Measurements from ENCODE around the gene YWHAG. TPM values are rescaled to one million over a fixed set of nuclear protein-coding genes. Genes with fewer than 3 reads are reported as not detected.

Gene YWHAG
- polyA plus RNA-seq, 1 of the 3 experiments (the other 2 are of a cell fraction), result 60.4 TPM

DNA sequence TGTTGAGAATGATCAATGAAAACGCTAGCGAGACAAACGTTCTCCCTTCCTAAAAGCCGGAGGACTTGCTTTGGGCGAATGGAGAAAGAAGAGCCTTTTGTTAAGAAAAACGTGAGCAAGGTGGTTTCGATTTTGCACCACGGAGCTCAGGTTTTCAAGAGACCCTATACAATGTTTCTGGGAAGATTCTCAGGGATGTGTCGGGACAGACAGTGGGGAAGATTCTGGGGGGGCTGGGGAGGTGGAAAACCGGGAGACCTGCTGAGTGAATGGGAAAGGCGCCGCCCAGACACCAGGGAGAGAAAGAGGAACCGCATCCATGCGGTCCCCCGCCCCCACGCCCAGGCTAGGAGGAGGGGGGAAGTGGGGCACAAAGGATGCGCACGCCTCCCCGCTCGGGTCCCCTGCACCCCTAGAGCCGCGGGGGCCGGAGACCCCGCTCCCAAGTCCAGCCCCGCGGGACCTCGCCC, 745 bp downstream of the YWHAG start:
- peaks cover 15% of the 10 kb centered on the region for H3F3A ChIP-seq (replicated peaks; ENCODE audit: insufficient read depth)
- no peaks in the 10 kb centered on the region for H3K9me3 ChIP-seq
- no peaks in the 10 kb centered on the region for H3K27me3 ChIP-seq (ENCODE audit: insufficient read depth)
- H3K4me2 ChIP-seq, result peak overlapping the region; percentile 80
- H3K27ac ChIP-seq (ENCODE audit: low read depth in 2 of 2, low read length in 1 of 2), result peak overlapping the region; percentile 92 to 96
- H2AFZ ChIP-seq (ENCODE audit: low read depth), result no peak overlapping the region
- peaks cover 27 to 42% of the 10 kb centered on the region in 2 experiments for H3K36me3 ChIP-seq (replicated peaks in 1 of 2; ENCODE audit: control insufficient read depth in 1 of 2, insufficient read depth in 2 of 2, low read length in 1 of 2)
- no peaks in the 10 kb centered on the region for H3K9me2 ChIP-seq
- CTCF ChIA-PET, result interaction anchor here (0.9 to 3.4 kb wide), 6 partner anchors 8 to 180 kb away, joined by 3 to 32 read pairs (median 6); no protein-coding TSS in a partner anchor
- peaks cover 57% of the 10 kb centered on the region for H3K79me2 ChIP-seq (ENCODE audit: insufficient read depth)
- H4K20me1 ChIP-seq (ENCODE audit: insufficient read depth), result peaks cover 49% of the 10 kb centered on the region
- POLR2A ChIA-PET, result interaction anchor here (1.0 to 3.1 kb wide), 6 partner anchors 11 to 172 kb away, joined by 3 to 24 read pairs (median 4); no protein-coding TSS in a partner anchor
- under 1% methylated on average over 17 of the region's 27 CpGs for WGBS (ENCODE audit: low lambda C conversion rate)
- TF ChIP-seq RXRA (IDR thresholded peaks at IDR 0.05; ENCODE audit: borderline replicate concordance, low read depth) (no peak), FOXJ3 (CRISPR knock-in tag; IDR thresholded peaks at IDR 0.05) (no peak), GABPA (IDR thresholded peaks at IDR 0.05; ENCODE audit: low read depth) (no peak), JUND (IDR thresholded peaks at IDR 0.05) (no peak), MXI1 (IDR thresholded peaks at IDR 0.05; ENCODE audit: low read depth, low read length) (peak; percentile 90), CHD2 (IDR thresholded peaks at IDR 0.05; ENCODE audit: low read length, partially characterized antibody) (no peak), TEAD4 (IDR thresholded peaks at IDR 0.05; ENCODE audit: borderline replicate concordance, insufficient read depth) (no peak), SIN3A (IDR thresholded peaks at IDR 0.05; ENCODE audit: borderline replicate concordance, low read depth, low read length) (no peak), NRF1 (IDR thresholded peaks at IDR 0.05; ENCODE audit: low read depth, low read length) (peak; percentile 14; the same call in 1 of the 2 replicates)
- TF ChIP-seq, protein P1, sequence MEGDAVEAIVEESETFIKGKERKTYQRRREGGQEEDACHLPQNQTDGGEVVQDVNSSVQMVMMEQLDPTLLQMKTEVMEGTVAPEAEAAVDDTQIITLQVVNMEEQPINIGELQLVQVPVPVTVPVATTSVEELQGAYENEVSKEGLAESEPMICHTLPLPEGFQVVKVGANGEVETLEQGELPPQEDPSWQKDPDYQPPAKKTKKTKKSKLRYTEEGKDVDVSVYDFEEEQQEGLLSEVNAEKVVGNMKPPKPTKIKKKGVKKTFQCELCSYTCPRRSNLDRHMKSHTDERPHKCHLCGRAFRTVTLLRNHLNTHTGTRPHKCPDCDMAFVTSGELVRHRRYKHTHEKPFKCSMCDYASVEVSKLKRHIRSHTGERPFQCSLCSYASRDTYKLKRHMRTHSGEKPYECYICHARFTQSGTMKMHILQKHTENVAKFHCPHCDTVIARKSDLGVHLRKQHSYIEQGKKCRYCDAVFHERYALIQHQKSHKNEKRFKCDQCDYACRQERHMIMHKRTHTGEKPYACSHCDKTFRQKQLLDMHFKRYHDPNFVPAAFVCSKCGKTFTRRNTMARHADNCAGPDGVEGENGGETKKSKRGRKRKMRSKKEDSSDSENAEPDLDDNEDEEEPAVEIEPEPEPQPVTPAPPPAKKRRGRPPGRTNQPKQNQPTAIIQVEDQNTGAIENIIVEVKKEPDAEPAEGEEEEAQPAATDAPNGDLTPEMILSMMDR (IDR thresholded peaks at IDR 0.05), result 0 out of 2 replicates have a peak, but pooled peaks have one; percentile 8
- TF ChIP-seq, protein P2, sequence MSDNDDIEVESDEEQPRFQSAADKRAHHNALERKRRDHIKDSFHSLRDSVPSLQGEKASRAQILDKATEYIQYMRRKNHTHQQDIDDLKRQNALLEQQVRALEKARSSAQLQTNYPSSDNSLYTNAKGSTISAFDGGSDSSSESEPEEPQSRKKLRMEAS (IDR thresholded peaks at IDR 0.05; ENCODE audit: low read depth), result peak; percentile 42; the same call in 1 of the 2 replicates
- peak overlapping the region; percentile 82 to 88 for H3K4me3 ChIP-seq (ENCODE audit: low read depth in 2 of 2, low read length in 1 of 2)
- H3K4me1 ChIP-seq (ENCODE audit: control insufficient read depth in 1 of 2, insufficient read depth in 2 of 2, low read depth in 1 of 2, low read length in 1 of 2), result peaks cover 14 to 23% of the 10 kb centered on the region in 2 experiments; a peak in 3 of 4 replicates
- peak; percentile 74 for DNase-seq
- peak overlapping the region; percentile 93 for H3K9ac ChIP-seq

DNA sequence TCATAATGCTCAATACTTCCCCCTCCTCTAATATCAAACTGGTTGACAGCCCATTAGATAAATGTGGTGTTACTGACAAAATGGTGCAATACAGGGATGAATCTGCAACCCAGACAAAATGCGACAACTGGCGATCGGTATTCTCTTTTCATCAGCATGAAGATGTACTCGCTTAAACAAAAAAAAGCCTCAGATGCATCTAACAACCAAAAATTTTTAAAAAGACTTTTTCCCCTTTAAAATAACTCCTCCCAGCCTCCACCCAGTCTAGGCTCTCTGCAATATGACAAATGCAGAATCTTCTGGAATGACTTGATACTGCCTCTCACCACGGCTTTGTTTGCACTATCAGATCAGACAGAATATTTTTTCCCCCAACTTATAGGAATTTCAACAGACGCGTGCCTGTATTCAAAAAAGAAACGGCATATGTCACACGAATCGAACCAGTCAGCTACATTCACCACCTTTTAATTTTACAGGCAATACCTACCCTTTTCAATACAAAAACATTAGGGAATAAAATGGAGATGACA, 1.2 kb downstream of the YWHAG start:
- peak overlapping the region; percentile 80 for H3K4me2 ChIP-seq
- peaks cover 17 to 23% of the 10 kb centered on the region in 2 experiments; a peak in 3 of 4 replicates for H3K4me1 ChIP-seq (ENCODE audit: control insufficient read depth in 1 of 2, insufficient read depth in 2 of 2, low read depth in 1 of 2, low read length in 1 of 2)
- WGBS (ENCODE audit: low lambda C conversion rate), result 0% methylated on average over 10 of the region's 10 CpGs
- ChIA-PET POLR2A (interaction anchor here (1.9 kb wide), 1 partner anchor 44 kb away, joined by 4 read pairs; no protein-coding TSS in a partner anchor), CTCF (interaction anchor here (1.3 to 3.4 kb wide), 2 partner anchors 39 to 43 kb away, joined by 7 to 32 read pairs; no protein-coding TSS in a partner anchor)
- no peak for DNase-seq
- H3K9me2 ChIP-seq, result no peaks in the 10 kb centered on the region
- H2AFZ ChIP-seq (ENCODE audit: low read depth), result no peak overlapping the region
- no peaks in the 10 kb centered on the region for H3K27me3 ChIP-seq (ENCODE audit: insufficient read depth)
- no peaks in the 10 kb centered on the region for H3K9me3 ChIP-seq
- peak overlapping the region; percentile 82 to 88 for H3K4me3 ChIP-seq (ENCODE audit: low read depth in 2 of 2, low read length in 1 of 2)
- peak overlapping the region; percentile 92 to 96 for H3K27ac ChIP-seq (ENCODE audit: low read depth in 2 of 2, low read length in 1 of 2)
- peaks cover 62% of the 10 kb centered on the region for H3K79me2 ChIP-seq (ENCODE audit: insufficient read depth)
- TF ChIP-seq SIN3A (IDR thresholded peaks at IDR 0.05; ENCODE audit: borderline replicate concordance, low read depth, low read length) (peak; percentile 27; the same call in 1 of the 2 replicates), TAF1 (IDR thresholded peaks at IDR 0.05; ENCODE audit: borderline replicate concordance, low read depth, low read length) (peak; percentile 14; the same call in 1 of the 2 replicates), RXRA (IDR thresholded peaks at IDR 0.05; ENCODE audit: borderline replicate concordance, low read depth) (no peak), FOSL2 (IDR thresholded peaks at IDR 0.05; ENCODE audit: borderline replicate concordance, low read depth) (no peak), CHD2 (IDR thresholded peaks at IDR 0.05; ENCODE audit: low read length, partially characterized antibody) (no peak)
- TF ChIP-seq, protein P3, sequence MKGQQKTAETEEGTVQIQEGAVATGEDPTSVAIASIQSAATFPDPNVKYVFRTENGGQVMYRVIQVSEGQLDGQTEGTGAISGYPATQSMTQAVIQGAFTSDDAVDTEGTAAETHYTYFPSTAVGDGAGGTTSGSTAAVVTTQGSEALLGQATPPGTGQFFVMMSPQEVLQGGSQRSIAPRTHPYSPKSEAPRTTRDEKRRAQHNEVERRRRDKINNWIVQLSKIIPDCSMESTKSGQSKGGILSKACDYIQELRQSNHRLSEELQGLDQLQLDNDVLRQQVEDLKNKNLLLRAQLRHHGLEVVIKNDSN (IDR thresholded peaks at IDR 0.05; ENCODE audit: borderline replicate concordance, low read depth), result no peak
- TF ChIP-seq, protein P4, sequence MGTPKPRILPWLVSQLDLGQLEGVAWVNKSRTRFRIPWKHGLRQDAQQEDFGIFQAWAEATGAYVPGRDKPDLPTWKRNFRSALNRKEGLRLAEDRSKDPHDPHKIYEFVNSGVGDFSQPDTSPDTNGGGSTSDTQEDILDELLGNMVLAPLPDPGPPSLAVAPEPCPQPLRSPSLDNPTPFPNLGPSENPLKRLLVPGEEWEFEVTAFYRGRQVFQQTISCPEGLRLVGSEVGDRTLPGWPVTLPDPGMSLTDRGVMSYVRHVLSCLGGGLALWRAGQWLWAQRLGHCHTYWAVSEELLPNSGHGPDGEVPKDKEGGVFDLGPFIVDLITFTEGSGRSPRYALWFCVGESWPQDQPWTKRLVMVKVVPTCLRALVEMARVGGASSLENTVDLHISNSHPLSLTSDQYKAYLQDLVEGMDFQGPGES (IDR thresholded peaks at IDR 0.05; ENCODE audit: low read depth, low read length), result no peak
- TF ChIP-seq, protein P5, sequence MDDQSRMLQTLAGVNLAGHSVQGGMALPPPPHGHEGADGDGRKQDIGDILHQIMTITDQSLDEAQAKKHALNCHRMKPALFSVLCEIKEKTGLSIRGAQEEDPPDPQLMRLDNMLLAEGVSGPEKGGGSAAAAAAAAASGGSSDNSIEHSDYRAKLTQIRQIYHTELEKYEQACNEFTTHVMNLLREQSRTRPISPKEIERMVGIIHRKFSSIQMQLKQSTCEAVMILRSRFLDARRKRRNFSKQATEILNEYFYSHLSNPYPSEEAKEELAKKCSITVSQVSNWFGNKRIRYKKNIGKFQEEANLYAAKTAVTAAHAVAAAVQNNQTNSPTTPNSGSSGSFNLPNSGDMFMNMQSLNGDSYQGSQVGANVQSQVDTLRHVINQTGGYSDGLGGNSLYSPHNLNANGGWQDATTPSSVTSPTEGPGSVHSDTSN (IDR thresholded peaks at IDR 0.05), result no peak
- peaks cover 10% of the 10 kb centered on the region for H3F3A ChIP-seq (replicated peaks; ENCODE audit: insufficient read depth)
- peaks cover 27 to 47% of the 10 kb centered on the region in 2 experiments for H3K36me3 ChIP-seq (replicated peaks in 1 of 2; ENCODE audit: control insufficient read depth in 1 of 2, insufficient read depth in 2 of 2, low read length in 1 of 2)
- H3K9ac ChIP-seq, result peak overlapping the region; percentile 93
- peaks cover 54% of the 10 kb centered on the region for H4K20me1 ChIP-seq (ENCODE audit: insufficient read depth)

Data from SK-N-SH (cell line).